Body of pancreas (tissue), 4 donors: ENCODE results near the gene FAM83D.

ENCODE experiments used
- CTCF ChIP-seq, 7 experiments: fragments of 450-650 bp in 4 of 7; fragments of 200-600 bp in 3 of 7; sonication (generic) in 3 of 7; IDR thresholded peaks; one replicate each; pipeline ENCODE4 v1.5.1; 2016 to 2019; ENCODE audit warnings: antibody characterized with exemption in 7 of 7
- POLR2A ChIP-seq, 3 donors: fragments of 450-650 bp; IDR thresholded peaks; one replicate each; pipeline ENCODE4 v1.6.1; 2016; ENCODE audit warnings: antibody characterized with exemption in 3 of 3, mild to moderate bottlenecking in 2 of 3

- no peak for TF ChIP-seq CTCF (IDR thresholded peaks at IDR 0.05)
- no peak for TF ChIP-seq POLR2A (IDR thresholded peaks at IDR 0.05)
Observed at GRCh38 chr20:38973107-38973506, 46.9 kb downstream of the FAM83D start.
